ENCODE results near the gene HDAC9.
A peak's percentile ranks its signal among the peaks of the same experiment; 100 is the strongest.

The HDAC9 gene

GRCh38 chr7:18610331-18610948 is 114.9 kb downstream of the HDAC9 start:
- H3K27ac ChIP-seq = no peak overlapping the region
- no peak for TF ChIP-seq ZFX (IDR thresholded peaks at IDR 0.05; ENCODE audit: borderline replicate concordance)
- TF ChIP-seq CTCF (IDR thresholded peaks at IDR 0.05) = peak; percentile 94

- TF ChIP-seq CTCF (IDR thresholded peaks at IDR 0.05) = no peak
- no peak for TF ChIP-seq ZFX (IDR thresholded peaks at IDR 0.05; ENCODE audit: borderline replicate concordance)
- no peak overlapping the region for H3K27ac ChIP-seq
Measured at GRCh38 chr7:18614841-18615240, 119.3 kb downstream of the HDAC9 start.

GRCh38 chr7:18619311-18619710 is 123.8 kb downstream of the HDAC9 start:
- TF ChIP-seq CTCF (IDR thresholded peaks at IDR 0.05) (no peak), ZFX (IDR thresholded peaks at IDR 0.05; ENCODE audit: borderline replicate concordance) (no peak)
- no peak overlapping the region for H3K27ac ChIP-seq

- TF ChIP-seq CTCF (IDR thresholded peaks at IDR 0.05) (no peak), ZFX (IDR thresholded peaks at IDR 0.05; ENCODE audit: borderline replicate concordance) (no peak)
- H3K27ac ChIP-seq = no peak overlapping the region
Measured at GRCh38 chr7:18623389-18623788, 127.8 kb downstream of the HDAC9 start.

GRCh38 chr7:18624459-18624858 is 128.9 kb downstream of the HDAC9 start:
- TF ChIP-seq ZFX (IDR thresholded peaks at IDR 0.05; ENCODE audit: borderline replicate concordance) (no peak), CTCF (IDR thresholded peaks at IDR 0.05) (no peak)
- no peak overlapping the region for H3K27ac ChIP-seq

- TF ChIP-seq ZFX (IDR thresholded peaks at IDR 0.05; ENCODE audit: borderline replicate concordance) (no peak), CTCF (IDR thresholded peaks at IDR 0.05) (no peak)
Measured at GRCh38 chr7:18626086-18626485, 130.5 kb downstream of the HDAC9 start.

GRCh38 chr7:18626717-18627116 is 131.2 kb downstream of the HDAC9 start:
- no peak overlapping the region for H3K27ac ChIP-seq

More at GRCh38 chr7:18626086-18626485, 130.5 kb downstream of the HDAC9 start:
- H3K27ac ChIP-seq = no peak overlapping the region

More at GRCh38 chr7:18626717-18627116, 131.2 kb downstream of the HDAC9 start:
- TF ChIP-seq ZFX (IDR thresholded peaks at IDR 0.05; ENCODE audit: borderline replicate concordance) = no peak
- TF ChIP-seq CTCF (IDR thresholded peaks at IDR 0.05) = no peak

All from 22Rv1 (cell line).